Progenitor cell of endocrine pancreas (in vitro differentiated cells): ENCODE results near the gene TIMM17A. TPM values are rescaled to one million over a fixed set of nuclear protein-coding genes. Genes with fewer than 3 reads are reported as not detected.

Experiments
- DNase-seq: peaks from one replicate; pipeline ENCODE4 v3.0.0; 2021; ENCODE audit warnings: low spot score; ENCODE audit not compliant: unreplicated experiment
- H3K27ac Mint-ChIP-seq: 2 replicates; pipeline ENCODE4 v1.8.0; 2021; ENCODE audit warnings: mild to moderate bottlenecking, moderate library complexity, mixed read lengths
- H3K27me3 Mint-ChIP-seq: 2 replicates; pipeline ENCODE4 v1.8.0; 2021; ENCODE audit warnings: mixed read lengths
- H3K36me3 Mint-ChIP-seq: 2 replicates; pipeline ENCODE4 v1.8.0; 2022; ENCODE audit warnings: mixed read lengths; ENCODE audit not compliant: insufficient read depth
- H3K4me1 Mint-ChIP-seq: 2 replicates; pipeline ENCODE4 v1.8.0; 2021; ENCODE audit warnings: low read depth, mixed read lengths
- H3K4me3 Mint-ChIP-seq: 2 replicates; pipeline ENCODE4 v1.8.0; 2021; ENCODE audit warnings: low read depth, mild to moderate bottlenecking, moderate library complexity, mixed read lengths
- H3K9me3 Mint-ChIP-seq: 2 replicates; pipeline ENCODE4 v1.8.0; 2021; ENCODE audit warnings: low read depth, mixed read lengths
- total RNA-seq: library from RNA; stranded (reverse); gene quantifications from 2 replicates; pipeline ENCODE4 v1.2.1, GENCODE V29; 2021
- TF ChIP-seq, protein P1 (sequence below): fragments of 200-600 bp; sonication (generic); IDR thresholded peaks from one replicate; pipeline ENCODE4 v1.5.0; 2021; ENCODE audit warnings: antibody characterized with exemption, mild to moderate bottlenecking; ENCODE audit not compliant: unreplicated experiment

The TIMM17A gene
- total RNA-seq, 1 donor from 2014 or later = 43.5 TPM

DNA sequence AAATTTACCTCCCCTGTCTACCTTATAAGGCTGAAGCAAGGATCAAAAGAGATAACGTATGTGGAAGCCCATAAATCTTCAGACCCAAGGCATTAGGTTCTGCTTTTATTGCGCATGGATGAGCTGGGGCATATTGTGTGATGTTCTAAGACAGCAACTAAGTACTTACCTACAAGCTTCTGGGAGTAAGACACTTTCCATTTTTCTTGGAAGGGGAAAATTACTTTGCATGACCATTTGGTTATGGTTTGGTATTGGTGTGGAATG lies 30.1 kb upstream of the TIMM17A start:
- Mint-ChIP-seq H3K4me3 (no peak overlapping the region), H3K9me3 (no peaks in the 10 kb centered on the region), H3K27ac (no peak overlapping the region), H3K36me3 (no peaks in the 10 kb centered on the region), H3K4me1 (peaks cover 1% of the 10 kb centered on the region), H3K27me3 (no peaks in the 10 kb centered on the region)
- DNase-seq = no peak
- TF ChIP-seq, protein P1, sequence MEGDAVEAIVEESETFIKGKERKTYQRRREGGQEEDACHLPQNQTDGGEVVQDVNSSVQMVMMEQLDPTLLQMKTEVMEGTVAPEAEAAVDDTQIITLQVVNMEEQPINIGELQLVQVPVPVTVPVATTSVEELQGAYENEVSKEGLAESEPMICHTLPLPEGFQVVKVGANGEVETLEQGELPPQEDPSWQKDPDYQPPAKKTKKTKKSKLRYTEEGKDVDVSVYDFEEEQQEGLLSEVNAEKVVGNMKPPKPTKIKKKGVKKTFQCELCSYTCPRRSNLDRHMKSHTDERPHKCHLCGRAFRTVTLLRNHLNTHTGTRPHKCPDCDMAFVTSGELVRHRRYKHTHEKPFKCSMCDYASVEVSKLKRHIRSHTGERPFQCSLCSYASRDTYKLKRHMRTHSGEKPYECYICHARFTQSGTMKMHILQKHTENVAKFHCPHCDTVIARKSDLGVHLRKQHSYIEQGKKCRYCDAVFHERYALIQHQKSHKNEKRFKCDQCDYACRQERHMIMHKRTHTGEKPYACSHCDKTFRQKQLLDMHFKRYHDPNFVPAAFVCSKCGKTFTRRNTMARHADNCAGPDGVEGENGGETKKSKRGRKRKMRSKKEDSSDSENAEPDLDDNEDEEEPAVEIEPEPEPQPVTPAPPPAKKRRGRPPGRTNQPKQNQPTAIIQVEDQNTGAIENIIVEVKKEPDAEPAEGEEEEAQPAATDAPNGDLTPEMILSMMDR = no peak

DNA sequence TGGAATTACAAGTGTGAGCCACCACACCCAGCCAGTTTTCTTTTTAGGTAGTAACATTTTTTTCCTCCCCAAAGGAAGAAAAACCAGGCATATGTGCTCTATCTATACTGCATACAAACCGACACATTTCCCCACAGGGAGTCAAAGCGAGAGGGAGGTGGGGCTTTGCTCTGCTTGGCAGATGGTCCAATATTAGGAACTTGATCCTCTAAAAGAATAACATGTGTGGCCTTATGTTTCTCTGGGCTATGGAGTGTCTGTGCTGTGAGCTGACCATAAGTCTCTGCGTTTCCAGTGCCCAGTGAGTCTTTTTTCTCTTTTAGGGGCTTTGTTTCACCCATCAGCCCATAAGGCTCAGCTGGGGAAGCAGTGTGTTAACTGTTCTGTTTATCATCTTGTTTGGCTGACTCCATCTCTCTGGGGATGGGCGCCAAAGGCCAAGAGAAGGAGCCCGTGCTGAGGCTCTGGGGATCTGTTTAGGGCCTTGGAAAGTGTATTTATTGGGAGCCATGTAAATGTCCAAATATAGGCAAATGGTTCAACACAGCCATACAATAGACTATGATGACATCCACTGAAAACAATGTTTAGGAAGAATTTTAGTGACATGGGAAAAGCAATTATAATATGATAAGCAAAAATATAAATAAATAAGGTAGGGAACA lies 29.2 kb upstream of the TIMM17A start:
- Mint-ChIP-seq H3K4me3 (no peak overlapping the region), H3K27ac (no peak overlapping the region), H3K27me3 (no peaks in the 10 kb centered on the region), H3K4me1 (peaks cover 1% of the 10 kb centered on the region), H3K9me3 (no peaks in the 10 kb centered on the region), H3K36me3 (no peaks in the 10 kb centered on the region)
- TF ChIP-seq, protein P1 = no peak
- no peak for DNase-seq

DNA sequence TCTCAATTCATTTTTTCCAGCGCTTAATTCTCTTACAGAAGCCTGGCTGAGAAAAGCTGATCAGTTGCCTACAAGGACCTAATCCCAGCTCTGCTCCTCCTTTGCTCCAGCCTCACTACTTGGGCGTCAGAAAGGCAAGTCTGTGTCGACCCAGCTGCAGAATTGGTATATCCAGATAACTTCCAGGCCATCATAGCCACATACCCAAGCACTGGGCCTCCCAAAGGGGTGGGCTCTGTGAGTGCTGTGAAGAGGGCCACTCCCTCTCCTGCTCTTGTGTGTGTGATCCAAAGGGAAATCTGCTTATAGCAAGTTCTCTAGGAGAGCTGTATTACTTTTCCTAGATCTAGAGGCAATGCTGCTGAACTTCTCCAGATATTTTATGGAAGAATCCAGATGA lies 27.0 kb upstream of the TIMM17A start:
- no peak for DNase-seq
- no peaks in the 10 kb centered on the region for H3K36me3 Mint-ChIP-seq
- H3K9me3 Mint-ChIP-seq = no peaks in the 10 kb centered on the region
- peaks cover 1% of the 10 kb centered on the region for H3K4me1 Mint-ChIP-seq
- H3K4me3 Mint-ChIP-seq = no peak overlapping the region
- H3K27ac Mint-ChIP-seq = no peak overlapping the region
- H3K27me3 Mint-ChIP-seq = no peaks in the 10 kb centered on the region
- TF ChIP-seq, protein P1 = no peak

DNA sequence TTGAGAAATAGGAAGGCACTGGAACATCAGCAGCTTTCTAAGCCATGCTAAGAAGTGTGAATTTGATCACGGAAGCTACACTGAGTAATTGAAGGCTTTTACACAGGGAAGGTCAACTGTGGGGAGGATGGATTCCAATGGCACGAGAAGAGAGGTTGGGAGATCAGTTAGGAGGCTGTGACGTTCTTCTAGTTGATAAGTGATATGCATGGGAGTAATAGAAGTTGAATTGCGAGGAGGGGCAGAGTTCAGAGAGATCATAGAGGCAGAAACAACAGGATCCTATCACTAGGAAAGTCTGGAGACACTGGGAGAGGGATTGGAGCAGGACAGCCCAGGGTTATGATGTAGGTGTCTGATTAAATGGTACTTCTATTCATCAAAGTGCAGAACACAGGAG lies 25.2 kb upstream of the TIMM17A start:
- no peaks in the 10 kb centered on the region for H3K4me1 Mint-ChIP-seq
- H3K36me3 Mint-ChIP-seq = no peaks in the 10 kb centered on the region
- peaks cover 4% of the 10 kb centered on the region for H3K27me3 Mint-ChIP-seq
- TF ChIP-seq, protein P1 = no peak
- no peak overlapping the region for H3K4me3 Mint-ChIP-seq
- no peaks in the 10 kb centered on the region for H3K9me3 Mint-ChIP-seq
- H3K27ac Mint-ChIP-seq = no peak overlapping the region
- DNase-seq = no peak

DNA sequence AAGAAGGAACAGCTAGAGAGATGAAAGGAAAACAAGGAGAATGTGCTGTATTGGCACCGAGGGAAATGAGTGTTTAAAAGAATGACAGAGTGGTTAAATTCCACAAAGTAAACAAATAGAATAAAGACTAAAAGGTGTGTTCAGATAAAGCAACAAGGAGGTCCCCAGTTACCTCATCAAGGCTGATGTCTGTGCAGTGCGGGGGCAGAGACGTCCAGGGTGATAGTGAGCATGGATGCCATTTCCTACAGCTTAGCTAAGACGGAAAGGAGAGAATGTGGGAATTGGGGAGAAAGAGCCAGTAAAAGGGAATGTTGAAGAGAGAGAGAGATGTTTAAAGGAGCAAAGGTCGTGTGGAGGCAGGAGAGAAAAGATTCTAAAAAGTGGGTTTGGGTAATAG lies 24.5 kb upstream of the TIMM17A start:
- Mint-ChIP-seq H3K4me3 (no peak overlapping the region), H3K9me3 (no peaks in the 10 kb centered on the region)

More for the DNA sequence above, 24.5 kb upstream of the TIMM17A start:
- no peaks in the 10 kb centered on the region for H3K4me1 Mint-ChIP-seq
- TF ChIP-seq, protein P1 = no peak
- H3K27me3 Mint-ChIP-seq = peaks cover 4% of the 10 kb centered on the region
- H3K36me3 Mint-ChIP-seq = no peaks in the 10 kb centered on the region
- DNase-seq = no peak
- no peak overlapping the region for H3K27ac Mint-ChIP-seq
